Parathyroid adenoma (tissue), 2 donors: ENCODE measurements around the gene OSBPL2.

Experiments used
- H2AFZ ChIP-seq: fragments of 300-600 bp; sonication (generic); one replicate; pipeline ENCODE4 v1.7.0; 2017; ENCODE audit warnings: antibody characterized with exemption, mild to moderate bottlenecking
- H3K27ac ChIP-seq: fragments of 300-600 bp; sonication (generic); one replicate; pipeline ENCODE4 v1.7.0; 2017
- H3K27me3 ChIP-seq: fragments of 300-600 bp; sonication (generic); one replicate; pipeline ENCODE4 v1.7.0; 2017; ENCODE audit warnings: low read length; ENCODE audit not compliant: control insufficient read depth, insufficient read depth
- H3K36me3 ChIP-seq: fragments of 300-600 bp; sonication (generic); one replicate; pipeline ENCODE4 v1.7.0; 2017; ENCODE audit warnings: low read length; ENCODE audit not compliant: control insufficient read depth, insufficient read depth
- H3K4me1 ChIP-seq: fragments of 300-600 bp; sonication (generic); one replicate; pipeline ENCODE4 v1.7.0; 2017; ENCODE audit warnings: control low read depth
- H3K4me2 ChIP-seq: fragments of 300-600 bp; sonication (generic); one replicate; pipeline ENCODE4 v1.7.0; 2017; ENCODE audit warnings: low read length
- H3K4me3 ChIP-seq: fragments of 300-600 bp; sonication (generic); one replicate; pipeline ENCODE4 v1.7.0; 2017; ENCODE audit warnings: low read depth, low read length
- H3K79me2 ChIP-seq: fragments of 300-600 bp; sonication (generic); one replicate; pipeline ENCODE4 v1.7.0; 2017; ENCODE audit warnings: control low read depth
- H3K9ac ChIP-seq: fragments of 300-600 bp; sonication (generic); one replicate; pipeline ENCODE4 v1.7.0; 2017; ENCODE audit warnings: mild to moderate bottlenecking
- H3K9me3 ChIP-seq: fragments of 300-600 bp; sonication (generic); one replicate; pipeline ENCODE4 v1.7.0; 2017; ENCODE audit warnings: low read length; ENCODE audit not compliant: control insufficient read depth
- TF ChIP-seq, protein P1 (sequence below): fragments of 300-600 bp; sonication (generic); IDR thresholded peaks from one replicate; pipeline ENCODE4 v1.7.0; 2017; ENCODE audit warnings: antibody characterized with exemption, mild to moderate bottlenecking
- donor health status: primary hyperparathyroidism.

The OSBPL2 gene

DNA sequence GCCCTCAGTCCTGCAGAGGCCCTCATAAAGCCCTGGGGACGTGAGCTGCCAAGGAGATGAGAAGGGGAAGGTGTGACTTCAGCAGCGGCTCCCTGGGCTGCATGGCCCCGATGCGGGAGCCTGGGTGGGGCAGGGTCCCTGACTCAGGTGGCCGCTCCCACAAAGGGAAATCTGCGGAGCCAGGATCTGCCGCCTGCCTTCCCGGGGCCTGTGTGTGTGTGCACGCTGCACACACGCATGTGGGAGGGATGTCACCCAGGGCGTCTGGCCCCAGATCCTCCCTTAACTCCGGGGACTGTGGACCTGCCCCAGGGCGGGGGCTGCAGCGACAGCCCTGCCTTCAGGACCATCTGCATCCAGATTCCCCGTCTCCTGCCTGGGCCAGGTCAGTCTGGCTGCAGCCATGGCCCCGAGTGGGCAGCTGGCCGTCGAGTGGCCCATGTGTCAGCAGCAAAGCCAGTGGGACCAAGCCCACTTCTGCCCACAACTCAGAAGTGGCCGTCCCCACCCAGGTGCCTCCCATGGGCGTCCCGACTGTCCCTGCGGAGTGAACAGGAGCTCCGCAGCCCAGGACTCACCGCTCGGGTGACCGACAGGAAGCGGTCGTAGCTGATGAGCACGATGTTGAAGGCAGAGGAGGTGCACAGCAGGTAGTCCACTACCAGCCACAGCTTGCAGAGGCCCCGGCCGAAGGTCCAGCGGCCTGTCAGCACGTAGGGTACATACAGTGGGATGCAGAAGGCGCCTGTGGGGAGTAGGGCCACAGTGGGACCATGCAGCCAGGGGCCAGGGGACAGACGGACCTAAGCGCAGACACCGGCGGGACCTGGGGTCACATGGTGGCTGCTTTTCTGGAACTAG lies 20.2 kb upstream of the OSBPL2 start:
- Histone ChIP-seq H3K27me3 (no peaks in the 10 kb centered on the region), H3K4me2 (no peak overlapping the region), H3K4me1 (no peaks in the 10 kb centered on the region), H3K4me3 (no peak overlapping the region), H2AFZ (no peak overlapping the region), H3K9me3 (no peaks in the 10 kb centered on the region), H3K9ac (no peak overlapping the region), H3K79me2 (no peaks in the 10 kb centered on the region), H3K27ac (no peak overlapping the region), H3K36me3 (no peaks in the 10 kb centered on the region)
- TF ChIP-seq, protein P1, sequence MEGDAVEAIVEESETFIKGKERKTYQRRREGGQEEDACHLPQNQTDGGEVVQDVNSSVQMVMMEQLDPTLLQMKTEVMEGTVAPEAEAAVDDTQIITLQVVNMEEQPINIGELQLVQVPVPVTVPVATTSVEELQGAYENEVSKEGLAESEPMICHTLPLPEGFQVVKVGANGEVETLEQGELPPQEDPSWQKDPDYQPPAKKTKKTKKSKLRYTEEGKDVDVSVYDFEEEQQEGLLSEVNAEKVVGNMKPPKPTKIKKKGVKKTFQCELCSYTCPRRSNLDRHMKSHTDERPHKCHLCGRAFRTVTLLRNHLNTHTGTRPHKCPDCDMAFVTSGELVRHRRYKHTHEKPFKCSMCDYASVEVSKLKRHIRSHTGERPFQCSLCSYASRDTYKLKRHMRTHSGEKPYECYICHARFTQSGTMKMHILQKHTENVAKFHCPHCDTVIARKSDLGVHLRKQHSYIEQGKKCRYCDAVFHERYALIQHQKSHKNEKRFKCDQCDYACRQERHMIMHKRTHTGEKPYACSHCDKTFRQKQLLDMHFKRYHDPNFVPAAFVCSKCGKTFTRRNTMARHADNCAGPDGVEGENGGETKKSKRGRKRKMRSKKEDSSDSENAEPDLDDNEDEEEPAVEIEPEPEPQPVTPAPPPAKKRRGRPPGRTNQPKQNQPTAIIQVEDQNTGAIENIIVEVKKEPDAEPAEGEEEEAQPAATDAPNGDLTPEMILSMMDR, result no peak

DNA sequence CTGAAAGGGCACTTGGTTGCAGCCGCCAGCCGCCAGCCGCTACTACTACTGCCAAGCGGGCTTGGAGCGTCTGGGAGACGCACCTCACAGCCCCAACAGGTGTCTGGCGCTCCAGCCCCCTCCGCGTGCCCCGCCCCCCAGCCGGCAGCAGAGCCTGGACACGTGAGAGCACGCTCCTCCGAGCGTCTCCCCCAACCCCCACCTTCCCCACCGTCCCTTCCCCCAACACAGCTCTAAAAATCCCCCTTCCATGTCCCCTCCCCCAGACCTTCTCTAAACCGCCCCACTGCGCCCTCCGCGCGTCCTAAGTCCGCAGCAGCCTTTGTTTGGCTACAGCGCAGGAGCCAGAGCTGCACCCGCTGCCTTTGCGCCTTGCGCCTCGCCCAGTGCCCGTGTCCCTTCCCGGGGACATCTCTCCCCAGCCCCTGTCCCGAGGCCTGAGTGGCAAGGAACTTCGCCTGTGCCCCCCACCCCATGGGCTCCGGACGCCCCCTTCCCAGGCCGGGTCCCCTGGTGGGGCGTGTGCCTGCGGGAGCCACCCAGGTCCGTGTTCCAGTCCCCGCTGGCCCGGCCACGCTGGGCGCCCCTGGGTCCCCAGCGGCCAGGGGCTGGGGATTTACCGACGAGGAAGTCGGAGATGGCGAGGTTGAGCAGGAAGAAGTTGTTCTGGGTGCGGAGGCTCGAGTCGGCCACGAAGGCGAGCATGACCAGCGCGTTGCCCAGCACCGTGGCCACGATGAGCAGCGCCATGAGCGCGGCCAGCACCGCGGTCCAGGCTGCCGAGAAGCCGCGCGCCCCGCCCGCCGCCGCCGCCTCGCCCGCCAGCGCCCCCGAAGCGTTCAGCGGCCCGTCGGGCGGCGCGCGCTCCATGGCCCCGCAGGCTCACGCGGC lies 19.0 kb upstream of the OSBPL2 start:
- Histone ChIP-seq H3K27ac (no peak overlapping the region), H3K79me2 (no peaks in the 10 kb centered on the region), H3K9ac (no peak overlapping the region), H2AFZ (no peak overlapping the region), H3K27me3 (no peaks in the 10 kb centered on the region), H3K9me3 (no peaks in the 10 kb centered on the region), H3K4me1 (no peaks in the 10 kb centered on the region), H3K4me3 (no peak overlapping the region), H3K4me2 (no peak overlapping the region), H3K36me3 (no peaks in the 10 kb centered on the region)
- TF ChIP-seq, protein P1, result no peak

DNA sequence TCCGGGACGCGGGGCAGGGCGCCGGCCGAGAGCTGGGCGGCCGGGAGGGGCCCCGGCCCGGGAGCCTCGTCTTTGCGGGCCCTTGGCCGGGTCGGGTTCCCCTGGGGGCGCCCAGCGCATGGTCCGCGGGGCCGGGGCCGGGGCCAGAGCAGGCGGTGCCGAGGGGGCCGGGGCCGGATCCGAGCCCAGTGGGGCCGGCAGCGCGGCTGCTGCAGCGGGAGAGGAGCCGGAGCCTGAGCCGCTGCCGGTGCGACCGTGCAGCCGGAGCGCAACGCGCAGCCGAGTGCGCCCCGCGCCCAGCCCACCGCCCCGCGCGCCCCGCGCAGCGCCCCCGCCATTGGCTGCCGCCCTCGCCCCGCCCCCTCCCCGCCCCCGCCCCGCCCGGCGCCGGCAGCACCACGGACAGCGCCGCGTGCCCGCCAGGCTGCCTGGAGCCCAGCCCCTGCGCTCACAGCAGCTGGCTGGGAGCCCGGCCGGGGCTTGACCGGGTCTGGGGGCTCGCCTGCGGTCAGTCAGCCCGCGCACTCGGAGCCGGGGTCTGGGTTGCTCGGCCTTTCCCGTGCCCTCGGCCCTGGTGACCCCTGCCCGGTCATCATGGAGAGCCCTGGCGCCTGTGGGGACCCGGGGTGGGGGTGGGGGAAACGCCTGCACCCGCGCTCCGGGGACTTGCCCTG lies 18.2 kb upstream of the OSBPL2 start, which contains the start of gene HRH3:
Gene HRH3 (minus strand): TSS at position 287 of the 674 bp plus-strand sequence. CDS start 308 bp downstream, outside the sequence.
- Histone ChIP-seq H2AFZ (no peak within 1 kb of the TSS), H3K4me1 (no peaks in the 10 kb centered on the region), H3K4me2 (no peak within 1 kb of the TSS), H3K27me3 (no peaks in the 10 kb centered on the region), H3K9ac (no peak within 1 kb of the TSS), H3K36me3 (no peaks in the 10 kb centered on the region), H3K79me2 (no peaks in the 10 kb centered on the region), H3K4me3 (no peak within 1 kb of the TSS), H3K27ac (no peak within 1 kb of the TSS), H3K9me3 (no peaks in the 10 kb centered on the region)
- TF ChIP-seq, protein P1, result no peak

DNA sequence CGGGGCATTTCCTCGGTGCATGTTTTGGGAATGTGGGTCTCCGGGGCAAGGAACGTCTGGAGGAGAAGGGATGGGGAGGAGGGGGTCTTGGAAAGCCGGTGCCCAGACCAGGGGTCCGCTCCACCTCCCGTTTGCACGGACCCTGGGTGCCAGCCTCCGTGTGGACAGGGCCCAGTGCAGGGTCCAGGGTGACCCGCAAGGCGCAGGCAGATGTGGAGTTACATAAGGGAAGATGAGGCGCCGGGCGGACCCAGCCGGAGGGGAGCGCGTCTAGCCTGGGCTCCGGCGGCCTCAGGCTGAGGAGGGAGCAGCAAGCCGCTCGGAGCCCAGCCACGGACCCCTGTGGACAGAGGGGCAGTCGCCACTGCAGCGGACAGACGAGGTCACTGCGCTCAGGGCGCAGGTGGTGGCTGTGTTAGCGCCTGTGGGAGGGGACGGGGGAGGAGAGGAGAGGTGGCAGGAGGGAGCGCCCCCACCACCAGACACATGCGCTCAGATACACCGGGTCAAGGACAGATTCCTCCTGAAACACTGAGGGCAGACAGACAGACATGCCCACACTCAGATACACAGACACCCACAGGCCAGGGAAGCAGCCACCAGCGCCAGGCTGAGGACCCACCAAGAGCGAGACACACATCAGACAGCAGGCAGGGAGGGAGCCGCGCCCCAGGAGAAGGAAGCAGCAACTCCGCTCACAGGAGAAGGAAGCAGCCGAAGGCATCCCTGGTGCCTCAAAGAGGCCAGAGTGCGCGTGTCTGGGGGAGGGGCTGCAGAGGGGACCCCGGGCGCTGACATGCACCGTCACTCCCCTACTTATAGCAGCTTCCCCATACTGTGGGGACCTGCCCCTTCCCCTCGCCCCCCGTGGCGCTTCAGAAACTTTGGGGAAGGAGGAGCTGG lies 17.4 kb upstream of the OSBPL2 start:
- H3K27ac ChIP-seq, result no peak overlapping the region
- H3K36me3 ChIP-seq, result no peaks in the 10 kb centered on the region
- no peak overlapping the region for H3K4me2 ChIP-seq
- no peaks in the 10 kb centered on the region for H3K79me2 ChIP-seq
- TF ChIP-seq, protein P1, result no peak
- H3K9me3 ChIP-seq, result no peaks in the 10 kb centered on the region
- H3K27me3 ChIP-seq, result no peaks in the 10 kb centered on the region
- H3K9ac ChIP-seq, result no peak overlapping the region
- H2AFZ ChIP-seq, result no peak overlapping the region
- H3K4me1 ChIP-seq, result no peaks in the 10 kb centered on the region
- H3K4me3 ChIP-seq, result no peak overlapping the region
